ENCODE data around the gene ESRRG.

Gene ESRRG

DNA sequence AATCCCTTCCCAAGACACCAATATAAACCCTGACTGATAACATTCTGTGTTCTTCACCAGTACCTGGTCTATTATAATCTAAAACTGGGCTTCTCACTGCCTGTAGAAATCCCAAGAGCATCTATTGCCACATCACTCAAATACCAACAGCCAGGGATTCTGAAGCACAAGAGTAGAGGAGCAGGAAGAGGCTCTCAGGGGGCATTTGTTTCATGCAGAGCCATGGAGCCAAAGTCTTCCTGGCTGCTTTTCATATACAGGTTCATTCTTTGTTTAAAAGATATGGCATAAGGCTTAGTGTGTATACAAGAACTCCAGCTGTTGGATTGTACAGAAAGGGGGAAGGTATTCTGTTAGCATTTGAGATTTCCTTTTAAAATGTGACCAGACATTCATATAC is 261.8 kb downstream of the ESRRG start:
- Histone ChIP-seq H3K4me3 (no peak overlapping the region), H3K27ac (no peak overlapping the region), H3K9me3 (ENCODE audit: low read depth, low read length) (no peaks in the 10 kb centered on the region), H3K9ac (ENCODE audit: insufficient read length) (no peak overlapping the region), H3K36me3 (ENCODE audit: insufficient read depth, low read length) (no peaks in the 10 kb centered on the region)
- TF ChIP-seq POLR2AphosphoS5 (IDR thresholded peaks at IDR 0.05; ENCODE audit: borderline replicate concordance, low read depth, low read length), result no peak
- TF ChIP-seq EZH2 (IDR thresholded peaks at IDR 0.05), result no peak
- TF ChIP-seq FOXP2 (optimal IDR thresholded peaks at IDR 0.05; ENCODE audit: control extremely low read depth, extremely low read length, insufficient read depth), result no peak
- no peak for DNase-seq (ENCODE audit: low read depth, low spot score)

DNA sequence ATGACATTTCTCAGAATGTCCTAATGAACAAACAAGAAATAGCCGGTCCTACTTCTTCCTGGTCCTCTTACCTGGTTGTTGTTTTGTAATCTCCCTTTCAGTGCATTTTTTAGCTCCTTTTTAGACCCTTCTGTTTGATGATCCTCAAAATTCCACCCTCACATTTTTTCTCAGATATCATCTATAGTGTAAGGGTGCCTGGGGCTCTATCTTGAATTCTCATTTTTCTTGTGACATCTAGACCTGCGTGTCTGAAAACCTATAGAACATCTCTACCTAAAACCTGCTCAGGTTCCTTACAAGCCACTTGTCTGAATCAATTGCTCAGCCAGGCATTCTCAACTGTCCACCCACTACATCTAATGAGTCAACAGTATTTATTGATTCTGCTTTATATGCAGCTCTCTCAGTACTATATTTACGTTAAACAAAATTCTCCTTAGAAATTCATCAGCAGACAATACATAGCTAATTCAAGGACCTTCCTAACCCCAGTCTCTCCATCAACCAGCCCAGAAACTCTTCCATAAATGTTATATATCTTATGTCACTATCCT is 263.5 kb downstream of the ESRRG start:
- Histone ChIP-seq H3K36me3 (ENCODE audit: insufficient read depth, low read length) (no peaks in the 10 kb centered on the region), H3K4me3 (no peak overlapping the region), H3K9ac (ENCODE audit: insufficient read length) (no peak overlapping the region), H3K27ac (no peak overlapping the region), H3K9me3 (ENCODE audit: low read depth, low read length) (no peaks in the 10 kb centered on the region)
- TF ChIP-seq POLR2AphosphoS5 (IDR thresholded peaks at IDR 0.05; ENCODE audit: borderline replicate concordance, low read depth, low read length) (no peak), FOXP2 (optimal IDR thresholded peaks at IDR 0.05; ENCODE audit: control extremely low read depth, extremely low read length, insufficient read depth) (no peak), EZH2 (IDR thresholded peaks at IDR 0.05) (no peak)
- no peak for DNase-seq (ENCODE audit: low read depth, low spot score)

DNA sequence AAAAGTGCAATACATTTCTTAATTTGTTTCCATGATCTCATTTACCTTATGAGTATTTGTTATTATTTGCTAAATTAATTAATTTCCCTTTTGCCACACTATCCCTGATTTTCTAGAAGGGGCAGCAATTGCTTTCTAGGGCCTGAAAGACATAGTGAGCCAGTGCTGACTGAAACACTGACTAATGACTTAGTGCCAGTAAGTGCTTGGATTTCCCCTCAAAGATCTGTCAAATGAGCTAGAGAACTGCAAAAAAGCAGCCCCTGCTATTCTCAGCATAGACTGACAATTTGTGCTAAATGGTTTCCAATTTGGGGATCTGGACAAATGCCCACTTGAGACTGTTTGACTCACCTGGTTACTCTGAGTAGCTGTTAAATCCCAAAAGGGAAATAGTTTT is 264.4 kb downstream of the ESRRG start:
- no peak for TF ChIP-seq EZH2 (IDR thresholded peaks at IDR 0.05)
- no peak for TF ChIP-seq FOXP2 (optimal IDR thresholded peaks at IDR 0.05; ENCODE audit: control extremely low read depth, extremely low read length, insufficient read depth)
- no peak for TF ChIP-seq POLR2AphosphoS5 (IDR thresholded peaks at IDR 0.05; ENCODE audit: borderline replicate concordance, low read depth, low read length)
- Histone ChIP-seq H3K9me3 (ENCODE audit: low read depth, low read length) (no peaks in the 10 kb centered on the region), H3K27ac (no peak overlapping the region), H3K9ac (ENCODE audit: insufficient read length) (no peak overlapping the region), H3K4me3 (no peak overlapping the region), H3K36me3 (ENCODE audit: insufficient read depth, low read length) (no peaks in the 10 kb centered on the region)
- no peak for DNase-seq (ENCODE audit: low read depth, low spot score)

DNA sequence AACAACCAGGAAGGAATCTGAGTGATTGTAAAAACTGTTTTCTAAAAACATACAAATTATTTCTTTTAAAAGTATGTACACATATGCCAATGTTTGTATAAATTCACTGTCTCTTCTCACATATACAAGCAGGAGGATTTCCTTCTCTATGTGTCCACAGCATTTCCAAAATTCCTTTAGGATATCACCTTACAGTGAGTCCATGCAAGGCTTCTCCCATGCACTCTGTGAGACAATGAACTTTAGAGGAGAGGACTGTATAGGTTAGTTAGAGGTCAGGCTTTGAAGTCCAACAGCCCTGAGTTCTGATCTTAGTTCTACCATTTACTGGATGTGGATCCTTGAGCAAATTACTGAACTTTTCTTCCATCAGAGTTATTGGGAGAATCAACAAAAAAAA is 265.9 kb downstream of the ESRRG start:
- Histone ChIP-seq H3K36me3 (ENCODE audit: insufficient read depth, low read length) (no peaks in the 10 kb centered on the region), H3K9me3 (ENCODE audit: low read depth, low read length) (no peaks in the 10 kb centered on the region), H3K4me3 (no peak overlapping the region), H3K9ac (ENCODE audit: insufficient read length) (no peak overlapping the region), H3K27ac (no peak overlapping the region)
- DNase-seq (ENCODE audit: low read depth, low spot score), result no peak
- TF ChIP-seq FOXP2 (optimal IDR thresholded peaks at IDR 0.05; ENCODE audit: control extremely low read depth, extremely low read length, insufficient read depth), result no peak
- no peak for TF ChIP-seq POLR2AphosphoS5 (IDR thresholded peaks at IDR 0.05; ENCODE audit: borderline replicate concordance, low read depth, low read length)
- no peak for TF ChIP-seq EZH2 (IDR thresholded peaks at IDR 0.05)

DNA sequence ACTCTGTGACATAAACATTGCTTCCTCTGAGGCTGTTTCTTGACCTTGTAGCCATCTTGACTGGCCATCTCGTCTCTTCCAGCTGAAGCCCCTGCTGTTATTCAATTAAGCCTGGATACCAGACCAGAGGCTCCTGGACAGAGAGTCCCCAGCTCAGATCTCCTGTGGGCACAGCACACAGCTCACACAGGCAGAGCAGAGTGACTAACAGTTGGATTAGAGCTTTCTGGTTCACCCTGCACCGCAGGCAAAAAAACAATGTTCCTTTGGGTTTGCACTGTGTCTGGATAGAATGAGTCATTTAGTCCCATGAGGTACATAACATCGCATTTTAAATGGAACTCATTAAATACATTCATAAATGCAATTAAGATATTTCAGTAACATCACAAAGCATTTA is 266.5 kb downstream of the ESRRG start:
- DNase-seq (ENCODE audit: low read depth, low spot score), result no peak
- H3K9ac ChIP-seq (ENCODE audit: insufficient read length), result no peak overlapping the region
- no peaks in the 10 kb centered on the region for H3K9me3 ChIP-seq (ENCODE audit: low read depth, low read length)
- no peak overlapping the region for H3K27ac ChIP-seq
- TF ChIP-seq POLR2AphosphoS5 (IDR thresholded peaks at IDR 0.05; ENCODE audit: borderline replicate concordance, low read depth, low read length), result no peak
- no peak for TF ChIP-seq FOXP2 (optimal IDR thresholded peaks at IDR 0.05; ENCODE audit: control extremely low read depth, extremely low read length, insufficient read depth)
- no peak for TF ChIP-seq EZH2 (IDR thresholded peaks at IDR 0.05)
- H3K36me3 ChIP-seq (ENCODE audit: insufficient read depth, low read length), result no peaks in the 10 kb centered on the region
- no peak overlapping the region for H3K4me3 ChIP-seq

DNA sequence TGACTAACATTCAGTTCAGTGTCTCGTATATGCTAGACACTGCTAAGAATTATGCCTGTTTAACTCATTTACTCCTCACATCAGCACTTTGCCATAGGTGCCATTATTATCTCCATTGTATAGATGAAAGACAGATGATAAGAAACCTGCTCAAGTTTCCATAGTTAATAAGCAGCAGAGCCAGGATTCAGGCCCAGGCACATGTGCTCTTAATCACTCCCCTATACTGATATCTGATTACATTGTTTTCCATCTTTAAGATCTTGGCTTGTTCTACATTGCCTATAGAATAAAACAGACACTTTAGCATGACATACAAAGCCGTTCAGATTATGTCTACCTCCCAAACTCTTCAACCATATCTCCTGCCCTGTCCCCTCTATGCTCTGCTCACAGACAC is 269.5 kb downstream of the ESRRG start:
- Histone ChIP-seq H3K9me3 (ENCODE audit: low read depth, low read length) (no peaks in the 10 kb centered on the region), H3K27ac (no peak overlapping the region), H3K4me3 (no peak overlapping the region), H3K36me3 (ENCODE audit: insufficient read depth, low read length) (no peaks in the 10 kb centered on the region), H3K9ac (ENCODE audit: insufficient read length) (no peak overlapping the region)
- no peak for DNase-seq (ENCODE audit: low read depth, low spot score)
- TF ChIP-seq EZH2 (IDR thresholded peaks at IDR 0.05) (no peak), POLR2AphosphoS5 (IDR thresholded peaks at IDR 0.05; ENCODE audit: borderline replicate concordance, low read depth, low read length) (no peak), FOXP2 (optimal IDR thresholded peaks at IDR 0.05; ENCODE audit: control extremely low read depth, extremely low read length, insufficient read depth) (no peak)
